GM12878 (cell line): ENCODE data around the gene FGF2. TPM values are rescaled to one million over a fixed set of nuclear protein-coding genes. Genes with fewer than 3 reads are reported as not detected.

Experiments used
- ATAC-seq: fragments of 200-7000 bp; cut with Tn5 transposase; 3 replicates; pipeline ENCODE4 v1.9.1; 2020; ENCODE audit warnings: mild to moderate bottlenecking, moderate library complexity
- BruUV-seq: library from RNA; stranded (reverse); fragments of 400-500 nt; replicated peaks from 2 replicates; lab custom pipeline; 2021; lab: Mats Ljungman, UMichigan
- CTCF ChIA-PET: fragments of 300-600 bp; sonication (Branson Sonifier 250); formaldehyde crosslinking; extraction: SDS; loops from one replicate; lab custom pipeline; 2021; ENCODE audit warnings: inconsistent platforms; lab: Yijun Ruan, JAX
- POLR2A ChIA-PET: fragments of 350-600 bp; formaldehyde crosslinking; extraction: SDS; loops from one replicate; lab custom pipeline; 2021; ENCODE audit warnings: inconsistent platforms; lab: Charles Lee
- RAD21 ChIA-PET: fragments of 300-600 bp; sonication (Branson Sonifier 250); formaldehyde crosslinking; loops from one replicate; lab custom pipeline; 2023; ENCODE audit warnings: antibody characterized with exemption; ENCODE audit not compliant: unreplicated experiment; lab: Charles Lee
- SMC1A ChIA-PET: fragments of 300-600 bp; sonication (Branson Sonifier 250); formaldehyde crosslinking; loops from one replicate; lab custom pipeline; 2023; ENCODE audit not compliant: unreplicated experiment, uncharacterized antibody; lab: Charles Lee
- DNase-seq: peaks from one replicate; pipeline ENCODE4 v3.0.0-alpha.2; 2011; ENCODE audit warnings: low read depth, low spot score
- FAIRE-seq: peaks from 3 replicates; lab custom pipeline; 2011; peaks lifted over from hg19 to GRCh38; lab: Jason Lieb, UNC
- H2AFZ ChIP-seq: 2 replicates; pipeline ENCODE4 v1.6.0; 2011; ENCODE audit warnings: low read depth, low read length, control low read depth; ENCODE audit not compliant: control insufficient read depth
- H3K27ac ChIP-seq: 2 replicates; pipeline ENCODE4 v1.5.1; 2011; ENCODE audit warnings: control low read depth; ENCODE audit not compliant: control insufficient read depth, insufficient read depth
- H3K27me3 ChIP-seq, 2 experiments: replicated peaks in 1 of 2; 2 replicates each; pipeline versions ENCODE4 v1.6.0 to v1.6.1; 2011; ENCODE audit warnings: low read length in 1 of 2; ENCODE audit not compliant: control insufficient read depth in 2 of 2, insufficient read depth in 2 of 2
- H3K36me3 ChIP-seq, 2 experiments: 2 replicates each; pipeline ENCODE4 v1.5.1; 2011; ENCODE audit warnings: low read length in 1 of 2; ENCODE audit not compliant: control insufficient read depth in 2 of 2, insufficient read depth in 2 of 2
- H3K4me1 ChIP-seq: 2 replicates; pipeline ENCODE4 v1.6.1; 2011; ENCODE audit warnings: mild to moderate bottlenecking, low read length, moderate library complexity, mixed read lengths; ENCODE audit not compliant: control insufficient read depth, insufficient read depth
- H3K4me2 ChIP-seq: 2 replicates; pipeline ENCODE4 v1.6.0; 2011; ENCODE audit warnings: control low read depth; ENCODE audit not compliant: control insufficient read depth, insufficient read depth
- H3K4me3 ChIP-seq: fragments of 200-600 bp; sonication (generic); 2 replicates; pipeline ENCODE4 v1.5.1; 2016
- H3K79me2 ChIP-seq: 2 replicates; pipeline ENCODE4 v1.6.0; 2011; ENCODE audit warnings: low read length; ENCODE audit not compliant: control insufficient read depth, insufficient read depth
- H3K9ac ChIP-seq: 2 replicates; pipeline ENCODE4 v1.8.0; 2011; ENCODE audit warnings: low read length, control low read depth, mixed read lengths; ENCODE audit not compliant: control insufficient read depth, insufficient read depth
- H3K9me3 ChIP-seq: replicated peaks from 3 replicates; pipeline ENCODE4 v1.5.1; 2011; ENCODE audit warnings: mild to moderate bottlenecking, low read length; ENCODE audit not compliant: control insufficient read depth, insufficient read depth
- H4K20me1 ChIP-seq: 2 replicates; pipeline ENCODE4 v1.6.0; 2011; ENCODE audit not compliant: control insufficient read depth, insufficient read depth
- ASH2L ChIP-seq: fragments of 300-600, 200-600 bp; sonication (generic); IDR thresholded peaks from 2 replicates; pipeline ENCODE4 v1.6.1; 2017; ENCODE audit warnings: low read depth, mild to moderate bottlenecking, borderline replicate concordance
- GATAD2B ChIP-seq: fragments of 450-650 bp; conservative IDR thresholded peaks from 2 replicates; pipeline ENCODE4 v1.6.1; 2017; ENCODE audit warnings: low read depth, mild to moderate bottlenecking, moderate library complexity
- IKZF1 ChIP-seq: fragments of 450-650 bp; conservative IDR thresholded peaks from 2 replicates; pipeline ENCODE4 v1.6.1; 2017; ENCODE audit warnings: antibody characterized with exemption, mild to moderate bottlenecking
- MEF2A ChIP-seq: IDR thresholded peaks from 2 replicates; pipeline ENCODE4 v1.6.1; 2011; ENCODE audit warnings: low read depth, mild to moderate bottlenecking, low read length, moderate library complexity; ENCODE audit not compliant: insufficient read depth
- MTA3 ChIP-seq: IDR thresholded peaks from 2 replicates; pipeline ENCODE4 v1.6.1; 2012; ENCODE audit warnings: low read length, inconsistent platforms, borderline replicate concordance
- NBN ChIP-seq: fragments of 450-650 bp; IDR thresholded peaks from 2 replicates; pipeline ENCODE4 v1.6.1; 2016
- NFXL1 ChIP-seq: fragments of 450-650 bp; IDR thresholded peaks from 2 replicates; pipeline ENCODE4 v1.6.1; 2017; ENCODE audit warnings: antibody characterized with exemption, mild to moderate bottlenecking, borderline replicate concordance
- ZBTB33 ChIP-seq: fragments of 450-650 bp; IDR thresholded peaks from 2 replicates; pipeline ENCODE4 v1.6.1; 2017; ENCODE audit warnings: mild to moderate bottlenecking
- ZNF274 ChIP-seq: IDR thresholded peaks from one replicate; pipeline ENCODE4 v1.8.0; 2011; ENCODE audit not compliant: insufficient read length, insufficient read depth
- ZNF687 ChIP-seq: fragments of 450-650 bp; IDR thresholded peaks from 2 replicates; pipeline ENCODE4 v1.6.1; 2017; ENCODE audit warnings: mild to moderate bottlenecking, moderate library complexity
- ZSCAN29 ChIP-seq: fragments of 450-650 bp; IDR thresholded peaks from 2 replicates; pipeline ENCODE4 v1.6.1; 2017; ENCODE audit warnings: mild to moderate bottlenecking, moderate library complexity
- in situ Hi-C: fragments of 300-500 bp; cut with MboI; formaldehyde crosslinking; loops from 9 replicates; pipeline ENCODE4 v1.14.3; 2018; ENCODE audit warnings: mixed read lengths
- intact Hi-C: fragments of 100-400 bp; cut with micrococcal nuclease; formaldehyde crosslinking; loops from one replicate; pipeline ENCODE4 v1.14.2; 2022; ENCODE audit not compliant: unreplicated experiment
- polyA plus RNA-seq, 11 experiments: library from polyadenylated mRNA; depleted of rRNA in 4 of 11; unstranded in 6 of 11; stranded (reverse) in 5 of 11; fragments of >200 nt; fragmentation: Nextera tagmentation in 4 of 11; fragmentation: Illumina TruSeq in 1 of 11; extraction: Ambion mirVana in 4 of 11; extraction: Trizol in 1 of 11; gene quantifications; 1 replicate in 1 of 11; 2 replicates in 10 of 11; pipeline versions ENCODE4 v1.2.1 to v1.2.3, GENCODE V29; 2011 to 2016; ENCODE audit warnings: inconsistent platforms in 2 of 11, missing spikeins in 2 of 11, low read depth in 1 of 11
- total RNA-seq, 4 experiments: library from RNA; depleted of rRNA in 3 of 4; stranded (reverse); fragments of >200 nt in 3 of 4; fragmentation: Illumina TruSeq in 1 of 4; extraction: Trizol in 1 of 4; gene quantifications; 2 replicates each; pipeline versions ENCODE4 v1.2.1 to v1.2.3, GENCODE V29; 2013 to 2021

Gene FGF2
- total and polyA plus RNA-seq, 10 of the 15 experiments (the other 5 are each of a cell fraction or from before 2014, with no cell fraction given), result 0.13 to 1.7 (median 0.25) TPM

- in situ Hi-C loops, result no loop called here
- Histone ChIP-seq H3K36me3 (no peaks in the 10 kb centered on the region), H3K9ac (no peak overlapping the region), H4K20me1 (no peaks in the 10 kb centered on the region), H3K4me1 (peaks cover 3% of the 10 kb centered on the region), H3K9me3 (no peaks in the 10 kb centered on the region), H2AFZ (no peak overlapping the region), H3K27me3 (no peaks in the 10 kb centered on the region; a peak in 1 of 4 replicates), H3K4me3 (no peak overlapping the region), H3K27ac (no peak overlapping the region), H3K79me2 (no peaks in the 10 kb centered on the region)
- ChIA-PET POLR2A (no interaction called here), SMC1A (no interaction called here), RAD21 (no interaction called here)
- DNase-seq, result no peak
- ATAC-seq, result no peak
- no peak for FAIRE-seq
- BruUV-seq, result no TSS peak
- TF ChIP-seq ZNF687 (no peak), MTA3 (no peak), MEF2A (no peak), ASH2L (no peak), ZSCAN29 (no peak), IKZF1 (no peak), ZNF274 (no peak), NFXL1 (no peak), GATAD2B (no peak), ZBTB33 (no peak), NBN (no peak)
- TF ChIP-seq, all 136 proteins: peak for 0
- intact Hi-C loops, result no loop called here
- no peak overlapping the region for H3K4me2 ChIP-seq
- CTCF ChIA-PET, result no interaction called here
Measured at GRCh38 chr4:122793811-122794210, 32.8 kb upstream of the FGF2 start.
